ENCODE data around the gene WNK1. TPM values are rescaled to one million over a fixed set of nuclear protein-coding genes. Genes with fewer than 3 reads are reported as not detected.

WNK1 gene
- total RNA-seq, 1 donor from 2014 or later, result 366 TPM

GRCh38 chr12:946631-947030 lies 194.3 kb downstream of the WNK1 start:
- no peak overlapping the region for H3K27ac ChIP-seq
- no peaks in the 10 kb centered on the region for H3K27me3 ChIP-seq
- intact Hi-C loops (cut with DNase I), result no loop called here
- H3K4me3 ChIP-seq, result no peak overlapping the region
- H3K9me3 ChIP-seq, result no peaks in the 10 kb centered on the region
- peaks cover 18% of the 10 kb centered on the region for H3K4me1 ChIP-seq
- TF ChIP-seq POLR2A (IDR thresholded peaks at IDR 0.05) (no peak), CTCF (IDR thresholded peaks at IDR 0.05) (no peak), POLR2AphosphoS5 (IDR thresholded peaks at IDR 0.05; ENCODE audit: insufficient read depth in 1 of 2, low read depth in 1 of 2) (no peak)
- no peak for DNase-seq (ENCODE audit: extremely low spot score in 2 of 2)
- peaks cover 0 to 2% of the 10 kb centered on the region in 2 donors for H3K36me3 ChIP-seq

GRCh38 chr12:948238-948637 lies 195.9 kb downstream of the WNK1 start:
- no peaks in the 10 kb centered on the region for H3K36me3 ChIP-seq
- peaks cover 18% of the 10 kb centered on the region for H3K4me1 ChIP-seq
- H3K9me3 ChIP-seq, result no peaks in the 10 kb centered on the region
- no peak for TF ChIP-seq POLR2A (IDR thresholded peaks at IDR 0.05)
- peak overlapping the region; percentile 83 for H3K27ac ChIP-seq
- intact Hi-C loops (cut with DNase I), result no loop called here
- peak overlapping the region; percentile 67 to 70 for H3K4me3 ChIP-seq
- no peak for DNase-seq (ENCODE audit: extremely low spot score in 2 of 2)
- no peaks in the 10 kb centered on the region for H3K27me3 ChIP-seq

- DNase-seq (ENCODE audit: extremely low spot score in 2 of 2), result peak; percentile 96 to 97
- H3K4me1 ChIP-seq, result peaks cover 18% of the 10 kb centered on the region
- TF ChIP-seq CTCF (IDR thresholded peaks at IDR 0.05) (peak; percentile 96 to 100 (median 99)), POLR2AphosphoS5 (IDR thresholded peaks at IDR 0.05; ENCODE audit: insufficient read depth in 1 of 2, low read depth in 1 of 2) (peak; percentile 97 to 98), POLR2A (IDR thresholded peaks at IDR 0.05) (peak in 1 of 2 donors; percentile 64)
- H3K36me3 ChIP-seq, result no peaks in the 10 kb centered on the region
- no peaks in the 10 kb centered on the region for H3K27me3 ChIP-seq
- intact Hi-C loops (cut with DNase I), result loop anchor here (2.0 kb wide), 1 partner anchor 379 kb away; no protein-coding TSS in a partner anchor
- H3K27ac ChIP-seq, result peak within 1 kb of the TSS; percentile 83
- no peaks in the 10 kb centered on the region for H3K9me3 ChIP-seq
- peak within 1 kb of the TSS; percentile 67 to 70 for H3K4me3 ChIP-seq
These were observed 197.2 kb downstream of the WNK1 start, which contains the start of gene RAD52 for GRCh38 chr12:949453-950191. TSS of gene RAD52 (minus strand) at chr12:949694. CDS start at chr12:933058, 16,636 bp downstream.

GRCh38 chr12:951176-951575 lies 198.8 kb downstream of the WNK1 start:
- Histone ChIP-seq H3K9me3 (no peaks in the 10 kb centered on the region), H3K4me1 (peaks cover 18% of the 10 kb centered on the region), H3K4me3 (no peak overlapping the region), H3K27ac (no peak overlapping the region), H3K27me3 (no peaks in the 10 kb centered on the region), H3K36me3 (no peaks in the 10 kb centered on the region)
- intact Hi-C loops (cut with DNase I), result loop anchor here (2.0 kb wide), 1 partner anchor 380 kb away; no protein-coding TSS in a partner anchor
- TF ChIP-seq POLR2A (IDR thresholded peaks at IDR 0.05), result no peak
- no peak for DNase-seq (ENCODE audit: extremely low spot score in 2 of 2)

GRCh38 chr12:953776-954175 lies 201.4 kb downstream of the WNK1 start:
- Histone ChIP-seq H3K27ac (no peak overlapping the region), H3K4me1 (peaks cover 6% of the 10 kb centered on the region)
- intact Hi-C loops (cut with DNase I), result no loop called here

More at GRCh38 chr12:953776-954175, 201.4 kb downstream of the WNK1 start:
- H3K4me3 ChIP-seq, result no peak overlapping the region
- no peak for DNase-seq (ENCODE audit: extremely low spot score in 2 of 2)
- no peak for TF ChIP-seq CTCF (IDR thresholded peaks at IDR 0.05)
- H3K27me3 ChIP-seq, result no peaks in the 10 kb centered on the region
- H3K9me3 ChIP-seq, result no peaks in the 10 kb centered on the region
- no peaks in the 10 kb centered on the region for H3K36me3 ChIP-seq

Data from vagina (tissue), 2 donors.